NOMO-1 treated with dmso at 0.1 percent for 144 hours (cell line): ENCODE results near the gene FOXI1.

Experiments used
- DNase-seq: peaks from one replicate; lab custom pipeline; 2025; ENCODE audit not compliant: unreplicated experiment; lab: John Stamatoyannopoulos, UW

FOXI1 gene

DNA sequence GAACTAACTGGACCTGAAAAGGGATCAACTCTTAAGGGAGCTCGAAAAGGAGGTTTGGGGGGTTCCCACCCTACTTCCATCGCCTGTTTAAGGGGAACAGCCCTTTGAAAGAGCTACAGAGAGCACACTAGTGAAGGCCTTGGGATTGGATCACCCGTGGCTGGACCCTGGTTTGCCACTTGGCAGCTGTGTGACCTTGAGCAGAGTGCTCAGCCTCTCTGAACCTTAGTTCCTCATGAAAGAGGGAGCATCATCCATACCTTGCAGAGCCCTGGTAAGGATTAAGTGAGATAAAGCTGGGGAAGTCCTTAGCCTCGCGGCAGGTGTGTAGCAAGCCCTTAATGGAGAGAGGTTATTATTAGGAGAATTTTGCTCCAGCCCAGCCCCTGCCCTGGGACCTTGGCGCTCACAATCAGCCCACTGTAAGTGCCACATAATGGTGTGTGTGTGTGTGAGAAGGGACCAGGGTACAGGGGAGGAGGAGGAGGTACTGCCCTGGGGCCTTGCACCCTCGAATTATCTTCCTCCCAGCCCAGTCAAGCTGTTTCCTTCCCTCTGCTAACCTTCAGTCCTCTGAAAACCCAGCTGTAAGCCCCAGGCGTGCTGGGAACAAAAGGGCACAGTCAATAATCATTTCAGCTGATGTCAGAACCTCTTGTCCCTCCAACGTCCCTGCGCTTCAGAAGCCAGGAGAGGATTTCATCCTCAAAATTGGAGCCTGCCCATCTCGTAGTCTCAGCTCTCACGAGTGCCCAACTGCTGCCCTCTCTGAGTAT, 42.9 kb downstream of the FOXI1 start:
- DNase-seq, result no peak

GRCh38 chr5:170149206-170149515, 43.5 kb downstream of the FOXI1 start:
- DNase-seq, result no peak

GRCh38 chr5:170150713-170151096, 45.0 kb downstream of the FOXI1 start:
- no peak for DNase-seq

DNA sequence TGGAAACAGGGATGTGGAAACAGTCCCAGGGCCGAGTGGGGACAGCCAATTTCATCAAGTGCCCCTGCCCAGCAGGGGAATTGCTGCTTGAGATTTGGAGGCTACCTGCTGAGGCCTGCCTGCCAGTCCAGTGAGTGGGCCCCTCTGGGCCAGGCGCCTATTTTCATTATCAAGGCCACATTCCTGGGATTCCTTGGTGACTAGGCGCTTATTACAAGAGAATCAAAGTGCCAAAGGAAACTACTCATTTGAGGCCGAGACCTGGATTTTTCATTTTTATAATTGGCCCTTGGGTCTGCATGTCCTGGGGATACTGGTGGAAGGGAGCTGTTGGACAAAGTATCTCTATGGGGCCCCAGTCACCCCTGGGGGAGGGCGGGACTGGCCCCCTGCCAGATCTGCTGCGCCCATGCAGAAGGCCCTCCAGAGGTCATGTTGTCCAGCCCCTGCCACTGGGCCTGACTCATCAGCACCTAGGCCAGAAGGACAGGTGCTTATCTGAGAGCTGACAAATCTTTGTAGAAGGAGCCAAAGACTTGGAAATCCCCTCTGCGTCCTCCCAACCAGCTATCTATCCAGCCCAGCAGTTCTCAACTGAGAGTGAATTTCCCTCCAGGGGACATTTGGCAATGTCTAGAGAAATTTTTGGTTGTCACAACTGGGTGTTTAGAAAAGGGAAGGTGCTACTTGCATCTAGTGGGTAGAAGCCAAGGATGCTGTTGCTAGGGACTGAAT, 45.6 kb downstream of the FOXI1 start:
- DNase-seq, result no peak

GRCh38 chr5:170152767-170153166, 47.1 kb downstream of the FOXI1 start:
- no peak for DNase-seq

- DNase-seq, result no peak
Observed at GRCh38 chr5:170154297-170154696, 48.6 kb downstream of the FOXI1 start.

DNA sequence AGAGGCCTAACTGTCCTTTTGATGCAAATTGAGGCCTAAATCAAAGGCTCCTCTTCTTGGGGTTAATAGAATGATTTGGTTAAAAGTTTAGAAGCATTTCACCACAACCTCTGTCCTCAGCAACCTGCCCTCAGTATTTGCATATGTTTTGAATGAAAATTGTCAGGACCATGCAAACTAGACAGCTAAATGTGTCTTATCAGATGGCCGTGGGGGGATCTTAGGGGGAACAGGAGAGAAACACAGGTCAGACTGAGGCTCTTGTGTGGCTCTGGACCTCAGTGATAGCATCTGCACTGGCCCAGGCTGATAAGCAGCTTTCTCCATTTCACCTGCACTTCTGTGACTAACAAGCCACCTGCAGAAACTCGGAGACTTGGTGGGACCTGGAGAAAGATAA, 49.0 kb downstream of the FOXI1 start:
- DNase-seq, result no peak

- DNase-seq, result no peak
Observed at GRCh38 chr5:170155771-170156170, 50.1 kb downstream of the FOXI1 start.

GRCh38 chr5:170159101-170159698, 53.5 kb downstream of the FOXI1 start:
- no peak for DNase-seq
